Smooth muscle cell (in vitro differentiated cells): ENCODE data around the gene CXCL17. TPM values are rescaled to one million over a fixed set of nuclear protein-coding genes. Genes with fewer than 3 reads are reported as not detected.
A peak's percentile ranks its signal among the peaks of the same experiment; 100 is the strongest.

Experiments
- DNase-seq: peaks from one replicate; lab custom pipeline; 2025; ENCODE audit not compliant: unreplicated experiment; lab: John Stamatoyannopoulos, UW
- H2AFZ ChIP-seq: fragments of 200-600 bp; sonication (generic); 2 replicates; pipeline ENCODE4 v1.6.0; 2016; ENCODE audit warnings: antibody characterized with exemption, low read depth, mild to moderate bottlenecking
- H3F3A ChIP-seq: fragments of 200-600 bp; sonication (generic); 2 replicates; pipeline ENCODE4 v1.6.0; 2017; ENCODE audit warnings: antibody characterized with exemption, low read depth
- H3K27ac ChIP-seq: fragments of 200-600 bp; sonication (generic); 2 replicates; pipeline ENCODE4 v1.5.1; 2016; ENCODE audit warnings: low read depth, mild to moderate bottlenecking
- H3K27me3 ChIP-seq: fragments of 200-600 bp; sonication (generic); 2 replicates; pipeline ENCODE4 v1.6.1; 2016; ENCODE audit warnings: low read depth, mild to moderate bottlenecking
- H3K36me3 ChIP-seq: fragments of 200-600 bp; sonication (generic); 2 replicates; pipeline ENCODE4 v1.5.1; 2016; ENCODE audit warnings: low read depth
- H3K4me1 ChIP-seq: fragments of 200-600 bp; sonication (generic); 2 replicates; pipeline ENCODE4 v1.5.1; 2016; ENCODE audit warnings: low read depth
- H3K4me2 ChIP-seq: fragments of 200-600 bp; sonication (generic); 2 replicates; pipeline ENCODE4 v1.6.0; 2016; ENCODE audit warnings: mild to moderate bottlenecking
- H3K4me3 ChIP-seq: fragments of 200-600 bp; sonication (generic); 2 replicates; pipeline ENCODE4 v1.5.1; 2016; ENCODE audit warnings: mild to moderate bottlenecking
- H3K79me2 ChIP-seq: fragments of 200-600 bp; sonication (generic); 2 replicates; pipeline ENCODE4 v1.6.0; 2016; ENCODE audit warnings: low read depth, mild to moderate bottlenecking
- H3K9ac ChIP-seq: fragments of 200-600 bp; sonication (generic); 2 replicates; pipeline ENCODE4 v1.6.0; 2016; ENCODE audit warnings: low read depth
- H3K9me3 ChIP-seq: fragments of 200-600 bp; sonication (generic); replicated peaks from 2 replicates; pipeline ENCODE4 v1.5.1; 2016; ENCODE audit warnings: low read depth
- H4K20me1 ChIP-seq: fragments of 200-600 bp; sonication (generic); 2 replicates; pipeline ENCODE4 v1.6.0; 2016; ENCODE audit warnings: low read depth
- CTCF ChIP-seq: fragments of 200-600 bp; sonication (generic); IDR thresholded peaks from 2 replicates; pipeline ENCODE4 v1.5.1; 2017; ENCODE audit warnings: borderline replicate concordance, mild to moderate bottlenecking, antibody characterized with exemption; ENCODE audit not compliant: insufficient read depth, poor library complexity, severe bottlenecking
- WGBS: methylation state at CpG from one replicate; pipeline ENCODE4 v1.1.7; 2016; ENCODE audit warnings: low lambda C conversion rate; 5-methylcytosine and 5-hydroxymethylcytosine counted together
- polyA plus RNA-seq: library from polyadenylated mRNA; unstranded; fragments of >200 nt; fragmentation: Nextera tagmentation; extraction: Ambion mirVana; gene quantifications from 2 replicates; pipeline ENCODE4 v1.2.1, GENCODE V29; 2016
- total RNA-seq: library from RNA; depleted of rRNA; stranded (reverse); fragments of >200 nt; gene quantifications from 2 replicates; pipeline ENCODE4 v1.2.3, GENCODE V29; 2014

CXCL17 gene
- total and polyA plus RNA-seq, 2 experiments from 2014 or later = not detected

GRCh38 chr19:42424345-42424707 is 18.4 kb downstream of the CXCL17 start:
- no peak overlapping the region for H3K4me2 ChIP-seq
- H3K27me3 ChIP-seq = no peaks in the 10 kb centered on the region
- no peaks in the 10 kb centered on the region for H3K79me2 ChIP-seq
- peaks cover 17% of the 10 kb centered on the region for H3K4me1 ChIP-seq
- H3F3A ChIP-seq = no peaks in the 10 kb centered on the region
- DNase-seq = no peak
- H4K20me1 ChIP-seq = no peaks in the 10 kb centered on the region
- no peak overlapping the region for H3K4me3 ChIP-seq
- no peak overlapping the region for H3K9ac ChIP-seq
- 64% methylated on average over 15 of the region's 15 CpGs for WGBS
- H3K27ac ChIP-seq = no peak overlapping the region
- no peaks in the 10 kb centered on the region for H3K9me3 ChIP-seq
- TF ChIP-seq CTCF = no peak
- H3K36me3 ChIP-seq = no peaks in the 10 kb centered on the region
- no peak overlapping the region for H2AFZ ChIP-seq

GRCh38 chr19:42423462-42424344 is 19.0 kb downstream of the CXCL17 start:
- no peaks in the 10 kb centered on the region for H3K9me3 ChIP-seq
- no peak overlapping the region for H3K27ac ChIP-seq
- peak; percentile 42 for DNase-seq
- TF ChIP-seq CTCF = no peak
- no peaks in the 10 kb centered on the region for H4K20me1 ChIP-seq
- peaks cover 17% of the 10 kb centered on the region for H3K4me1 ChIP-seq
- no peaks in the 10 kb centered on the region for H3K36me3 ChIP-seq
- H3K4me3 ChIP-seq = peak overlapping the region; percentile 77
- no peak overlapping the region for H3K9ac ChIP-seq
- no peaks in the 10 kb centered on the region for H3K27me3 ChIP-seq
- no peaks in the 10 kb centered on the region for H3F3A ChIP-seq
- 24% methylated on average over 58 of the region's 65 CpGs for WGBS
- H2AFZ ChIP-seq = peak overlapping the region; percentile 94
- H3K4me2 ChIP-seq = peak overlapping the region; percentile 91
- H3K79me2 ChIP-seq = no peaks in the 10 kb centered on the region

GRCh38 chr19:42422901-42423461 is 19.8 kb downstream of the CXCL17 start:
- no peaks in the 10 kb centered on the region for H3K36me3 ChIP-seq
- H2AFZ ChIP-seq = peak overlapping the region; percentile 94
- no peaks in the 10 kb centered on the region for H4K20me1 ChIP-seq
- H3K4me2 ChIP-seq = peak overlapping the region; percentile 91
- no peaks in the 10 kb centered on the region for H3K27me3 ChIP-seq
- no peak for DNase-seq
- H3K27ac ChIP-seq = no peak overlapping the region
- no peaks in the 10 kb centered on the region for H3F3A ChIP-seq
- WGBS = 9% methylated on average over 38 of the region's 38 CpGs
- peak overlapping the region; percentile 77 for H3K4me3 ChIP-seq
- H3K79me2 ChIP-seq = no peaks in the 10 kb centered on the region
- H3K9ac ChIP-seq = no peak overlapping the region
- H3K4me1 ChIP-seq = peaks cover 10% of the 10 kb centered on the region
- no peaks in the 10 kb centered on the region for H3K9me3 ChIP-seq
- TF ChIP-seq CTCF = no peak
